ENCODE measurements around the gene NYAP1.
"Not testable (repeated sequence)": the region's sequence is repeated elsewhere in the genome, so short reads cannot be mapped to it uniquely, and the experiment has no call there.

Gene NYAP1

DNA sequence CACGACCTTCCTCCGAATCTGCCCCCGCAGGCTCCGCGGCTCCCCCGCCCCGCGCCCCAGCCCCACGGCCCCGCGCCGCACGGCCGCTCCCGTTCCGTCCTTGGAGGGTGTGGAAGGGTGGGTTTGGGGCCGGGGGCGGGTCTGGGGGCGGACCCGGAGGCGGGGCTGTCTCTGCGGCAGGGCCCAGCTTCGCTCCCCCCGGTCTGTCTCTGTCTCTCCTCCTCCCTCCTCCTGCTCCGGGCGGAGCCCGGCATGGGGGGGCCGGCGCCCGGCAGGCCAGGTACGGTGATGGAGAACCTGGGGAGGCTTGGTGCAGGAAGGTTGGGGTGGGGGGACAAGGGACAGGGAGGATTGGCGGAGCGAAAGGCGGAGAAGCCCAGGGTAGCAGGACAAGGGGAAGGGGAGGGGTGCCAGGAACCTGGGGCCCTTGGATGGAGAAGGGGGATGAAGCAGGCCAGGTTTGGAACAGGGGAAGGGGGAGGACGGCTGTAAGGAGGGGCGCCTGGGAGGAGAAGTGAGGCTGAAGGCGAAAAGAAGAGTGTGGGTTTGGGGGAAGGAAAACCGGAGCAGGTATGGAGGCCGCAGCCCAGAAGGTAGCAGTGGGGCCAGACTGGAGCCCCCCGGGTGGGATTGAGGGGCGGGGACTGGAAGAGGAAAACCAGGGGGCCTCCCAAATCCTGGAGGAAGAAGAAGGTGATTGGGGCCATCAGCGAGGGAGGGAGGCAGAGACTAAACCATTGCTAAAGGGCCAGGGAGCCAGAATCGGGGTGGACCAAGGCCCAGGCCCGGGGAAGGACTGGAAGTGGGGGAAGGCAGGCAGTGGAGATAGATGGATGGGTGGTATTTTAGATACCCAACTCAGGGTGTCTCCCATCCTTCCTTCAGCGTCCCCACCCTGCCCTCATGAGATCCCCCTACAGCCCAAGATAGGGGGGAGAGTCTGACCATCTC lies at the start of gene NYAP1:
Gene NYAP1 (plus strand): TSS at position 206 of the 951 bp plus-strand sequence. CDS start 1,385 bp downstream, outside the sequence.
- DNase-seq: no peak

DNA sequence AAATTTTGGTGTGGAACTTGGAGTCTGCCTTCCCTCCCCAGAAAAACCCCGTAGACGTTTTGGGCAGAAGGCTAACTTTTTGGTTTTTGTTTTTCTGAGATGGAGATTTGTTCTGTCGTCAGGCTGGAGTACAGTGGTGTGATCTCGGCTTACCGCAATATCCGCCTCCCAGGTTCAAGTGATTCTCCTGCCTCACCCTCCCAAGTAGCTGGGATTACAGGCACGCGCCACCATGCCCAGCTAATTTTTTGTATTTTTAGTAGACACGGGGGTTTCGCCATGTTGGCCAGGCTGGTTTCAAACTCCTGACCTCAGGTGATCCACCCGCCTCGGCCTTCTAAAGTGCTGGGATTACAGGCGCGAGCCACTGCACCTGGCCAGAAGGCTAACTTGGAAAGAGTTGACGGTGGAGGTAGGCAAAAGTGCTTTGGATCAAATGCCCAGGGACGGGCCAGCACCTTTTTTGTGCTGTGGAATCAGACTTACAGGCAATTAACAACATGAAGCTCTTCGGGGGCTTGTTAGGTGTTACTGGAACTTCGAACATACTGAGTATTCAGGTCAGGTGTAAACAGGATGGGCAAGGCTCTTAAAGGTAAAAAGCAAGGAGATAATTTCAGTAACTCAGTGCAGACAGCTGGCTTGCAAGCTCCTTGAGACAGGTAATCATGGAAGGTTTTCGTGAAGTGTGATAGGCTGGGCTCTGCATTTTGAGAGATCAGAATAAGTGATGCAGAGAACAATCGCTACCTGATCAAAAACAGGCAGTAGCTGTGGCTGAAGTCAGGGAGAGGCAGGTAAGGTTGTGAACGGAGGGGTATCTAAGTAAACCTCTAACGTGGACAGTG lies 49.2 kb upstream of the NYAP1 start:
- DNase-seq: no peak

DNA sequence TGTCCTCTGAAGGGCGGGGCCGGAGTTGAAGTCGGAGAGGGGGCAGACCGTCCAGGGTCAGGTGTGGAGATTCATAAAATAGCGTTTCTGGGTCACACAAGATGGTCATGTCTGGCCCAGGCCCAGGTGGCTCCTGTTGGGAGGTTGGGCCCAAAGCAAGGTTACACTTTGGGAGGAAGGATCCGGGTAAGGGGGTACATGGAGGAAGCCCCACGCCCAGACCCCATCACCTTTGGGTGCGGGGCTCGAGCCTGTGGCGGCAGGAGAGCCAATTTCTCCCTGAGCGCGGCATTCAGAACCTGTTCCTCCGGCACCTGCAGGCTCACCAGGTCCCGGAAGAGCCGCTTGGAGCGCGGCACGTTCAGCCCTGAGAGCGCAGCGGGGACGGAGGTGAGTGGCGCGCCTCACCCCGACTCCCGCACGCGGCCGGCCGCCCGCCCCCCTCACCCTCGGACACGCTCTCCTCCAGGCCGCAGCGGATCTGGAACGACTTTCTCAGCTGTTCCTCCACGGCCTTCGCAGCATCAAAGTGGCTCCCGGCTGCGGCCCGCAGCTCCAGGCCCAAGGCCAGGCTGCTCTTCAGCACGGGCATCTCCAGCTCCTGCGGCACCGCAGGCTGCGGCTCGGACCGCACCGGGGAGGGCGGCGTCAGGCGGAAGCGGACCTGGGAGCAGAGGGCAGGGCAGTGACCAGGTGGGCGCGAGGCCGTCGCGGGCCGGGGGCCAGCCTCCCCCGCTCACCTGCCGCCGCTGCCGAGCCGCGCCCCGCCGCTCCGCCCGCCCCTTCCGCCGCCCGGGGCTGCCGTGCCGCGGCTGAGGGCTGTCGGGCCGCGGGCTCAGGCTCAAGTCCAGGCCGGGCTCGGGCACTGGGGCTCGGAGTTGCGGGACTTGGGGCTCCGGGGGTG lies 48.1 kb upstream of the NYAP1 start:
- peak in 2 of 3 donors; percentile 27 to 34 for DNase-seq

DNA sequence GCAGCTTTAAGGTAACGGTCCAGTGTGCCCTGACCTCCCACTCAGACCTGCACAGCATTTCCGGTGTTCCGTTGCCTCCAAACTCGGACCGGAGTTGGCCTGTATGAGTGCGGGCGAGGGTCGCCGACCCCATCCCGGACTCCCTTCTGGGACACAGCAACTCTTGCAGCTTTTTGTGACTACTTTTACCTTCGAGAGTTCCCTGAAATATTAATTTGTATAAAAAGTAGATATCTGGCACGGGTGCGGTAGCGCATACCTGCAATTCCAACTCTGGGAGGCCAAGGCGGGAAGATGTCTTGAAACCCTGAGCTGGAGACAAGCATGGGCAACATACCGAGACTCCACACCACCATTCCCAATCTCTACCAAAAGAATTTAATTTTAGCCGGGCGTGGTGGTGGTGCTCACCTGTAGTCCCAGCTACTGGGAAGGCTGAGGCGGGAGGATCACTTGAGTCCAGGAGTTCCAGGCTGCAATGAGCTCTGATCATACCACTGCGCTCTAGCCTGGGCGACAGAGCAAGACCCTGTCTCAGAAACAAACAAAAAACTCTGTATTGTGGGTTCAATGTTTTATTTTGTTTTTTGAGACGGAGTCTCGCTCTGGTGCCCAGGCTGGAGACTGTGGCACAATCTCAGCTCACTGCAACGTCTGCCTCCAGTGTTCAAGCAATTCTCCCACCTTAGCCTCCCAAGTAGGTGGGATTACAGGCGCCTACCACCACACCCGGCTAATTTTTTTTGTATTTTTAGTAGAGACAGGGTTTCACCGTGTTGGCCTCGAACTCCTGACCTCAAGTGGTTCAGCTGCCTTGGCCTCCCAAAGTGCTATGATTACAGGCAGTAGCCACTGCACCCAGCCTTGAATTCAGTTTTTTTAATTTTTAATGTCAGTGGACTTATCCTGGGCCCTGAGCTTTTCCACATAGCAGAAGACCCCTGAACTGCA lies 46.3 kb upstream of the NYAP1 start:
- no peak for DNase-seq

DNA sequence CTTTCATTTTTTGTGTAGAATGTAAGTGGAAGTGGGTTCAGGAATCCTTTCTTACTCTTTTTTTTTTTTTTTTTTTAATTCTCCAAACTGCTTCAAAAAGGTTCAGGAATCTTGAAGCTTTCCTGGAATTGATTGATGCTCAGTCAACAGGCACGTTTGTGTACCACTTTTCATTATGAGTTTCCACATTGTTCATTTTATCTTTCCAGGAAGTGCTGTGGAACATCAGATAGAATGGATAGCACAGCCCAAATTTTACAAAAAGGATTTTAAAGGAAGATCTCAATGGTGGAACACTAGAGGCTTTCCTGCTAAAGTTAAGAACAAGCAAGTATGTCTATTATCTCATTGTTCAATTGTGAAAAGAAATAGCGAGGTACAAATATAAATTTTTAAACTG lies 45.6 kb upstream of the NYAP1 start:
- DNase-seq: no peak

DNA sequence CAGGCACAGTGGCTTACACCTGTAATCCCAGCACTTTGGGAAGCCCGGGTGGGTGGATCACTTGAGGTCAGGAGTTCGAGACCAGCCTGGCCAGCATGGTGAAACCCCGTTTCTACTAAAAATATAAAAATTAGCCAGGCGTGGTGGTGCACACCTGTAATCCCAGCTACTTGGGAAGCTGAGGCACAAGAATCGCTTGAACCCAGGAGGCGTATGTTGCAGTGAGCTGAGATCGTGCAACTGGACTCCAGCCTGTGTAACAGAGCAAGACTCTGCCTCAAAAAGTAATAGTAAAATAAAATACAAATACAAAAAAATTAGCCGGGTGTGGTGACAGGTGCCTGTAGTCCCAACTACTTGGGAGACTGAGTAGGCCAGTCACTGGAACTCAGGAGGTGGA lies 45.0 kb upstream of the NYAP1 start:
- not testable (repeated sequence) for DNase-seq

DNA sequence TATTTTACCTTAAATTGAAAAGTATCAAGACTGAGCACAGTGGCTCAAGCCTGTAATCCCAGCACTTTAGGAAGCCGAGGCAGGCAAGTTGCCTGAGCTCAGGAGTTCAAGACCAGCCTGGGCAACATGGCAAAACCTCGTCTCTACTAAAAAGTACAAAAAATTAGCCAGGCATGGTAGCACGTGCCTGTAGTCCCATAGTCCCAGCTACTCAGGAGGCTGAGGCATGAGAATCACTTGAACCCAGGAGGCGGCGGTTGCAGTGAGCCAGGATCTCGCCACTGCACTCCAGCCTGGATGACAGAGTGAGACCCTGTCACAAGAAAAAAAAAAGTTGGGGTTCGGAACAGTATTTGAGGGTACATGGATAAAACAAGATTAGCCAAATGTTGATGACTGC lies 44.5 kb upstream of the NYAP1 start:
- DNase-seq: not testable (repeated sequence)

DNA sequence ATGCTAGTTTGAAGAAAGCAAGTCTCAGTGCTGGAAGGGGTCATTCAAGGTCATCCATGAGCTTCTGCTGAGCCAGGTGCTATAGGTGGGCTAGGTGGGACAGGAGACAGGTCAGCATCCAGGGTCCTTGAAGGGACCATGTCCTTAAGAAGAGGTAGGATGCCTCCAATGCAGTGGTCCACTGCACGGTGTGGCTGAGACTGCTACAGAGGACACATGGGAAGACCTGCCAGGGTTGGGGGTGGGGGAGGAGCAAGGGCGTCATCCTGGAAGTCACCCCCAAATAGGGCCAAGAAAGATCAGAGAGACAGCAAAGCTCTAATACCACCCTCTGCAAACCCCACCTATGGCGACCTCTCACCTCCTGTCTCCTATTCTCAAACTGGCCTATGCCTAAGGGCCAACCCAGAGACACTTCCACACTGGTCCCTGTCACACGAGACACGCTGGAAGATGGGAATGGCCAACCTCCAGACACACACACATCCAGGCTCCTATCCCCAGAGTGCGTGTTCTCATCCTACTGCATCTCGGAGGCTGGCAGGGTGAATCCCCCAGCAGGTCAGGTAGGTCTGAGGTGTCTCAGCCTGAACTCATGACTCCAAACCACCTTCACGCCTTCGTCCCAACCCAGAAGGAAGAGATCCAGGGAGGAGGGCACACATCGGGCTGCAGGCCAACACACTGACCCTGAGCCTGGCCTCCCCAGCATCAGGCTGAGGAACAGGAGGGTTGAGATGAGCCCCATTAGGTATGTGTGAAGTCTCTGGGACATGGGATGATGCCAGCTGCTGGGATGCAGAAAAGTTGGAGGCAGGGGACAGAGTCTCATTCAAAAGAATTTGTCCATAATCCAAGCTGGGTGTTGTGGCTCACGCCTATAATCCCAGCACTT lies 41.8 kb upstream of the NYAP1 start:
- DNase-seq: no peak

DNA sequence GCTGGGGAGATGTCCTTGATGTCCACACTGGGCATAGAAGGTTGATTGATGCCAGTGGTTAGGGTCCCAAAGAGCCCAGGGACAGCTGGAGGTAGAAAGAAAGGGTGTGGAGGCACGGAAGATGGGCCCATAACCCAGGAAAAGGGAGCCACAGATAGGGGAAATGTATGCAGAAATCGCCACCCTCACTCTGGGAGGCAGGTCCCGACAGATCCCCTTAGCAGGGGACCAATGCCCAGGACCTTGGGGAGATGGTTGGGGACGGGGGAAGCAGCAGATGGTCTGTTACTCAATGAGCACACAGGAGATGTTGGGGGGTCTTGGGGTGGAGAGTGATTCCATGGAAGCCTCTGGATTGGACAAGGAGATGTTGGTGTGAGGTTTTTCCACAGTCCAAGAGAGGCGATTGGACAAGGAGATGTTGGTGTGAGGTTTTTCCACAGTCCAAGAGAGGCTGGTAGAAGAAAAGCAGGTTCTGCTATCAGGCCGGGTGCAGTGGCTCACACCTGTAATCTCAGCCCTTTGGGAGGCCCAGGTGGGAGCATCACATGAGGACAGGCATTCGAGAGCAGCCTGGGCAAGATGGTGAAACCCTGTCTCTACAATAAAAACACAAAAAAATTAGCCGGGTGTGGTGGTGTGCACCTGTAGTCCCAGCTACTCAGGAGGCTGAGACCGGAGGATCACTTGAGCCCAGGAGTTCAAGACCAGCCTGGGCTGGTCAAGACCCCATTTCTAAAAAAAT lies 40.5 kb upstream of the NYAP1 start:
- DNase-seq: no peak

DNA sequence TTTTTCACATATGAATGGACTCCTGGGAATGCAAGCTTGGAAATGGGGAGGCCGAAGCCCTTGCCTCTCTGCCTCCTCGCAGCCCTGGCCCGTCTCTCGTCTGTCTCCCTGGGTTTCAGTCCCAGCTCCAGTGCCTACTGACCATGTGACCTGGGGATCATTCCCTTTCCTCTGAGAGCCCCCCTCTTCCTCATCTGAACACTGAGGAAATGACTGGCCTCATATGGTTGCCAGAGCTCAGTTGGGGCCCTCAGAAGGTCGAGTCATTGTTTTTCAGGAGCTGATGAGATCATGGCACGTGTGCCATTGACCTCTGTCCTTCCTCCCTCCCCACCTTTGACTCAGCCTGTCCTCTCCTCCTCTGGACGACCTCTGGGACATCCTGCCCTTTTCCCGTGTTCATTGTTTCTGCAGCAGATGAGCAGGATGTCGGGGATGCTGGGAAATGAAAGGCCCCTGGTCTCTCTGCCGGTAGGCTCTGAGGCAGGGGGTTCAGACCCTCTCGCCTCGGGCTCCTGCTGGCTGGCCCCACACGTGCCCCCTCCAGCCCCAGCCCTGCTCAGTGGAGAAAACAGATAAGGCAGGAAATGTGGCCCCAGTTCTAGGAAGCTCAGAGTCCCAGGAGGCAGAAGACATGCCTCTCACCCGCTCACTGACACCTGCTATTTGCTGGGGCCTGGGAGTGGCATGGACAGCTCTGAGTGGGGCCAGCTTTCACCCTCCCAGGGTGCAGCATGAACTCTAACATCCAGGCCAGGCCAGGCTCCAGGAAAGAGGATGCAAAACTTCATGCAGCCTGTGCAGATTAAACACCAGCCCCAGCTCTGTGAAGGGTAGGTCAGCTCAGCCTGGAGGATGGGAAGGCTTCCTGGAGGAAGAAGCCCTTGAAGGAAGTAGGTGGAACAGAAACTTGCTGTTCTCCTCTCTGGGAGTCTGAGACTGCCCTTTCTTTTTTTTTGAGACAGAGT lies 39.1 kb upstream of the NYAP1 start:
- peak; percentile 77 to 84 (median 81) for DNase-seq

DNA sequence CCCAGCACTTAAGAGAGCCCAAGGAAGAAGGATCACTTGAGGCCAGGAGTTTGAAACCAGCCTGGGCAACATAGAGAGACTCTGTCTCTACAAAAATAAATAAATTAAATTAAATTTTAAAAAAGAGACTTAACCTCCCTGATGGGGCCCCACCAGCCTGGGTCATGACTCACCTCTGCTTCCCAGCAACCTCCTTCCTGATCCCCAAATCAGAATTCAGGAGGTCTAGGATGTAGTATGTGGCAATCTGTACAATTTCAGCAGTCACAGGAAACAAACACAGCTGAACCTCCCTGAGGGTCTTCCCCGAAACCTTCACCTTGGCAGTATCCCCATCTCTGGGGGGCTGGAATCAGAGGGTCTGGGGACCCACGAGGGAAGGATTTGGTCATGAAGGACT lies 37.7 kb upstream of the NYAP1 start:
- DNase-seq: no peak

DNA sequence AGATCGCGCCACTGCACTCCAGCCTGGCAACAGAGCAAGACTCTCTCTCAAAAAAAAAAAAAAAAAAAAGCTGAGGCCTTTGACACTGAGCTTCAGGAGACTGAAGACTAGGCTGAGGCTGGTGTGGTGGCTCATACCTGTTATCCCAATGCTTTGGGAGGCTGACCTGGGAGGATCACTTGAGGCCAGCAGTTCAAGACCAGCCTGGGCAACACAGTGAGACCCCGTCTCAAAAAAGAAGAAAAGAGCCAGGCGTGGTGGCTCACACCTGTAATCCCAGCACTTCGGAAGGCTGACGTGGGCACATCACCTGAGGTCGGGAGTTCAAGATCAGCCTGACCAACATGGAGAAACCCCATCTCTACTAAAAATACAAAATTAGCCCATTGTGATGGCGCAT lies 36.4 kb upstream of the NYAP1 start:
- not testable (repeated sequence) for DNase-seq

DNA sequence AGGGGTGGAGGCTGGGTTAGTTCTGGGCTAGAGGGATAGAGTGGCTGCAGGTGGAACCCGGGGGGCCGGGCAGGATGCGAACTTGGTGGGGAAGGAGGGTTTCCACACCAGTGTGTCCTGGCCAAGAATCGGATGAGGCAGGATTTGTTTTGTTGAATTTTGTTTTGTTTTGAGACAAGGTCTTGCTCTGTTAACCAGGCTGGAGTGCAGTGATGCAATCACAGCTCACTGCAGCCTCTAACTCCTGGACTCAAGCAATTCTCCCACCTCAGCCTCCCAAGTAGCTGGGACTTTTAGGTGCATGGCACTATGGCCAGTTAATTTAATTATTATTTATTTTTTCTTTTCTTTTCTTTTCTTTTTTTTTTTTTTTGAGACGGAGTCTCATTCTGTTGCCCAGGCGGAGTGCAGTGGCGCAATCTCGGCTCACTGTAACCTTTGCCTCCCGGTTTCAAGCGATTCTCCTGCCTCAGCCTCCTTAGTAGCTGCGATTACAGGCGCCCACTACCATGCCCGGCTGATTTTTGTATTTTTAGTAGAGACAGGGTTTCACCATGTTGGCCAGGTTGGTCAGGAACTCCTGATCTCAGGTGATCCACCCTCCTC lies 34.4 kb upstream of the NYAP1 start:
- DNase-seq: no peak

DNA sequence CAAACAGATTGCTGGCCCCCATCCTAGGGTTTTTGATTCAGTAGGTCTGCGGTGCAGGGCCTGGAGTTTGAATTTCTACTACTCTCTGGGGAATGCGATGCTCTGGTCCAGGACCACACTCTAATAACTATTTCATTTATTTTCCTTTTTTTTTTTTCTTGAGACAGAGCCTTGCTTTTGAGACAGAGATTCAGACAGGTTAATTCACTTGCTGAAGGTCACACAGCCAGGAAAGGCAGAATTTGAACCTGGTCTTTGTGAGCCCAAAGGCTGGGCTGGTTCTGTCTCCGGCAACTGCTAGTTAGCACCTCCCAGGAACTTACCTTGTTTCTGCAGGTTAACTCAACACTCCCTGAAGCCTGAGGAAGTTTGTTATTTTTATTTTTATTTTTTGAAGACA lies 31.2 kb upstream of the NYAP1 start:
- DNase-seq: no peak

DNA sequence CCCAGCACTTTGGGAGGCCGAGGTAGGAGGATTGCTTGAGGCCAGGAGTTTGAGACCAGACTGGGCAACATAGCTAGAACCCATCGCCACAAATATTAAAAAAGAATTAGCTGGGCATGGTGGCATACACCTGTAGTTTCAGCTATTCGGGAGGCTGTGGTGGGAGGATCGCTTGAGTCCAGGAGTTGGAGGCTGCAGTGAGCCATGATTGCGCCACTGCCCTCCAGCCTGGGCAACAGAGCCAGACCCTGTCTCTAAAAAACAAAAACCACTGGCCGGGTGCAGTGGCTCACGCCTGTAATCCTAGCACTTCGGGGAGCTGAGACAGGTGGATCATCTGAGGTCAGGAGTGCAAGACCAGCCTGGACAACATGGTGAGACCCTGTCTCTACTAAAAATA lies 29.9 kb upstream of the NYAP1 start:
- not testable (repeated sequence) for DNase-seq

DNA sequence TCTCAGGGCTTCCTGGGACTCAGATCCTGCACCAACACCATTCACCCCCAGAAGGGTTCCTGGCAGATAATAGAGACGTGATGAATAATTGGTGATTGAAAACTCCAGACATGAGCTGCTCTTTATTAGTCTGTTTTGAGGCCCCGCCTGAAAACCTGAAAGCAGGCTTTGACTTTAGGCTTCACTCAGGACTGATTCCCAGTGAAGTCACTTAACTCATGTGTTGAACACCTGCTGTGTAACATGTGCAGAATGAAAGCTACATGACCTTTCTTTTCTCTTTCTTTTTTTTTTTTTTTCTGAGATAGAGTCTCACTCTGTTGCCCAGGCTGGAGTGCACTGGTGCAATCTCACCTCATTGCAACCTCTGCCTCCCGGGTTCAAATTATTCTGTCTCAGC lies 28.5 kb upstream of the NYAP1 start:
- DNase-seq: no peak

DNA sequence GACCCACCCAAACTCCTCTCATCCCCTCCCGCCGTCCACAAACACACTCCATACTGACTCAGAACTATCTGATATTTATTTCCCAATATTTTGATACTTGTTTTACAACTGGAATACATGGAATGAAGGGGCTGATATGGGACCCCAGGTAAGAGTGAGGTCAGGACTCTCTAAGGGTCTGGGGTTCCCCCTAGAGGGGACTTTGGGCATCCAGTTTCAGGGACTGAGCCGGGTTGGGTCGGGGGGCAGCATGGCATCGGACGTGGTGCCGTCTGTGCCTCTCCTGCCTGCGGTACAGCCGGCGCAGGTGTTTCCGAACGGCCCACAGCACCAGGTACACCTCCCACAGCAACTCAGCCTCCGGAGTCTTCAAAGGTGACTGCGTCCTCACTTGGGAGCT lies 27.2 kb upstream of the NYAP1 start:
- no peak for DNase-seq

DNA sequence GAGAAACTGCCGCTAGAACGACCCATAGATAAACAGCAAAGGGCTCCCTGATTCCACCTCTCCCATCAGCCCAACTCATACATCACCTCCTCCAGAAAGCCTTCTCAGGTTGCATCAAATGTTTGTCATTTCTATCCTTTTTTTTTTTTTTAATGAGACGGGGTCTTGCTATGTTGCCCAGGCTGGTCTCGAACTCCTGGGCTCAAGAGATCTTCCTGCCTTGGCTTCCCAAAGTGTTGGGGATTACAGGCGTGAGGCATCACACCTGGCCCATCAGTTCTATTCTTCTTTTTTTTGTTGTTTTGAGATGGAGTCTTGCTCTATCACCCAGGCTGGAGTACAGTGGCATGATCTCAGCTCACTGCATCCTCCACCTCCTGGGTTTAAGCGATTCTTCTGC lies 26.7 kb upstream of the NYAP1 start:
- no peak for DNase-seq

Data from suppressor macrophage treated with lipopolysaccharide for 1 hour (primary cell).